ENCODE data around the gene PPRC1.

- TF ChIP-seq CTCF (IDR thresholded peaks at IDR 0.05; ENCODE audit: insufficient read depth, low read length, poor library complexity, severe bottlenecking) (no peak), EZH2phosphoT487 (conservative IDR thresholded peaks at IDR 0.05; ENCODE audit: low read length) (no peak)
Measured at GRCh38 chr10:102133373-102134195, 744 bp downstream of the PPRC1 start.
